ENCODE results near the gene TCOF1. TPM values are rescaled to one million over a fixed set of nuclear protein-coding genes. Genes with fewer than 3 reads are reported as not detected.

TCOF1 gene
- total RNA-seq, 1 donor from 2014 or later = 27.1 TPM

DNA sequence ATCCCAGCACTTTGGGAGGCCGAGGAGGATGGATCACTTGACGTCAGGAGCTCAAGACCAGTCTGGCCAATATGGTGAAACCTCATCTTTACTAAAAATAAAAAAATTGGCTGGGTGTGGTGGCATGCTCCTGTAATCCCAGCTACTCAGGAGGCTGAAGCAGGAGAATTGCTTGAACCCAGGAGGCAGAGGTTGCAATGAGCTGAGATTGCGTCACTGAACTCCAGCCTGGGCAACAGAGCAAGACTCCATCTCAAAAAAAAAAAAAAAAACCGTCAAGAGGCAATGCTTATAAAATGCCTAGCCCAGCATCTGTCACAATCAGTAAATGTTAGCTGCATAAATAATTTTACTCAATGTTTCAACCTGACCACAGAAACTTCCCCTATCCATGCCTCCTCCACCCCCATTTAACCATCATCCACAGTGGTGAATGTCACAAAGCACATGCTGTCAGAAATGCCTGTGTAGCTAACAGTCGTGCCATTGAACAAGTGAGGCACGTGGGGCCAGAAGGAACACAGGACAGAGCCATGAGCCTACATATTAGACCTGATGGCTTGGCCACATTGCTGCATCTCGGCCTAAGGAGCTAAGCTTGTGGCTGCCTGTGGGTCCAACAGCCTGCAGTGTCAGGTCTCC is 16.8 kb upstream of the TCOF1 start:
- no peak overlapping the region for H3K4me3 ChIP-seq
- H3K36me3 ChIP-seq = no peaks in the 10 kb centered on the region
- TF ChIP-seq, protein P1, sequence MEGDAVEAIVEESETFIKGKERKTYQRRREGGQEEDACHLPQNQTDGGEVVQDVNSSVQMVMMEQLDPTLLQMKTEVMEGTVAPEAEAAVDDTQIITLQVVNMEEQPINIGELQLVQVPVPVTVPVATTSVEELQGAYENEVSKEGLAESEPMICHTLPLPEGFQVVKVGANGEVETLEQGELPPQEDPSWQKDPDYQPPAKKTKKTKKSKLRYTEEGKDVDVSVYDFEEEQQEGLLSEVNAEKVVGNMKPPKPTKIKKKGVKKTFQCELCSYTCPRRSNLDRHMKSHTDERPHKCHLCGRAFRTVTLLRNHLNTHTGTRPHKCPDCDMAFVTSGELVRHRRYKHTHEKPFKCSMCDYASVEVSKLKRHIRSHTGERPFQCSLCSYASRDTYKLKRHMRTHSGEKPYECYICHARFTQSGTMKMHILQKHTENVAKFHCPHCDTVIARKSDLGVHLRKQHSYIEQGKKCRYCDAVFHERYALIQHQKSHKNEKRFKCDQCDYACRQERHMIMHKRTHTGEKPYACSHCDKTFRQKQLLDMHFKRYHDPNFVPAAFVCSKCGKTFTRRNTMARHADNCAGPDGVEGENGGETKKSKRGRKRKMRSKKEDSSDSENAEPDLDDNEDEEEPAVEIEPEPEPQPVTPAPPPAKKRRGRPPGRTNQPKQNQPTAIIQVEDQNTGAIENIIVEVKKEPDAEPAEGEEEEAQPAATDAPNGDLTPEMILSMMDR (IDR thresholded peaks at IDR 0.05) = no peak
- intact Hi-C loops (cut with DNase I) = no loop called here
- DNase-seq = no peak
- no peaks in the 10 kb centered on the region for H3K4me1 ChIP-seq
- no peaks in the 10 kb centered on the region for H3K27me3 ChIP-seq (ENCODE audit: low read depth)
- no peaks in the 10 kb centered on the region for H3K9me3 ChIP-seq
- no peak overlapping the region for H3K27ac ChIP-seq
- ATAC-seq = peak in 1 of 2 donors; percentile 19

DNA sequence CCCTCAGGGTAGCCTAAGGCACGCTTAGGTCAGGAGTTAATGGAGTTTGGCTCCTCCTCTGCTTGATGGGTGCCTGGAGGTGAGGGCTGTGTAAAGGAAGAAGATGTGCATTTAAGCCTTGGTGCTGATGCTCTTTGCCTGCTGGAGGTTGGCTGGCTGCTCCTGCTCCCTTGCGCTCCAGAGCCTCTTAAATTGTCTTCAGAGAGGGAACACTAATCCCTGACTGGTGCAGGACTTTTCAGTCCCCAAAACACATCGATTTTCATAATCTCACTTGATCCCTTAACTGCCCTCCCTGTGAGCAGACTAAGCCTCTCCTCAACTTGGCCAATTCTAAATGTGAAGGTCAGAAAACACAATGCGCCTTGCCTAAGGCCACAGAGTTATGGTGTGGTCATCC is 16.2 kb upstream of the TCOF1 start:
- intact Hi-C loops (cut with DNase I) = no loop called here
- Histone ChIP-seq H3K36me3 (no peaks in the 10 kb centered on the region), H3K4me1 (no peaks in the 10 kb centered on the region), H3K27ac (no peak overlapping the region), H3K4me3 (no peak overlapping the region), H3K27me3 (ENCODE audit: low read depth) (no peaks in the 10 kb centered on the region), H3K9me3 (no peaks in the 10 kb centered on the region)
- ATAC-seq (no peak), DNase-seq (no peak)
- TF ChIP-seq, protein P1 (IDR thresholded peaks at IDR 0.05) = no peak

DNA sequence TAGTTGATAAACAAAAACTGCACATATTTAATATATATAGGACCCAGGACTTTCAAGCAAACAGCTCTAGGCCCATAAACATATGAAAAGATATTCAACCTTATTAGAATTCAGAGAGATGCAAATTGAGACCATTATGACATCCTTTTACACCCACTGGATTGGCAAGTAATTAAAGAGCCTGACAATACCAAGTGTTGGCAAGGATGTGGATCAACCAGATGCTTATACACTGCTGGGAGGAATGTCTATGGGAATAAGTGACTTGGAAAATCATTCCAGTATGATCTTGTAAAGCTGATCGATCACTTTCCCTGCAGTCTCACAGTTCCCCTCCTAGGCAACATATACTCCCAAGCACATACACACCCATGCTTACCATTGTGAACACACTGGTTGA is 15.5 kb upstream of the TCOF1 start:
- ATAC-seq = no peak
- Histone ChIP-seq H3K4me3 (no peak overlapping the region), H3K9me3 (no peaks in the 10 kb centered on the region), H3K27ac (no peak overlapping the region), H3K36me3 (no peaks in the 10 kb centered on the region), H3K4me1 (no peaks in the 10 kb centered on the region), H3K27me3 (ENCODE audit: low read depth) (no peaks in the 10 kb centered on the region)
- no peak for DNase-seq
- TF ChIP-seq, protein P1 (IDR thresholded peaks at IDR 0.05) = no peak
- intact Hi-C loops (cut with DNase I) = no loop called here

DNA sequence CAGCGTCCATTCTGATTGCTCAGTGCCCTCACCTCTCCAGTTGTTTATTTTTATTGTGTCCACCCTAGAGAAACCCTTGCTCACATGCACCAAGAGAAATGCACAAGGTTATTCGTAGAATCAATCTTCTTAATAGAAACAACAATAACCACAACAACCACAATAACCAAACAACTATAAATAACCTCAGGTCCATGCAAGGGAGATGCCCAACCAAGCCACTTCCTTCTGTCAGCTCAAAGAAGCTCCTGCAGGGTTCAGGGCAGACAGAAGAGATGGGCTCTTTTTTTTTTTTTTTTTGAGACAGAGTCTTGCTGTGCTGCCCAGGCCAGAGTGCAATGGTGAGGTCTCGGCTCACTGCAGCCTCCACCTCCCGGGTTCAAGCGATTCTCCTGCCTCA is 14.9 kb upstream of the TCOF1 start:
- ATAC-seq = no peak
- H3K27ac ChIP-seq = no peak overlapping the region
- no peaks in the 10 kb centered on the region for H3K36me3 ChIP-seq
- H3K4me1 ChIP-seq = no peaks in the 10 kb centered on the region
- TF ChIP-seq, protein P1 (IDR thresholded peaks at IDR 0.05) = no peak
- DNase-seq = no peak
- intact Hi-C loops (cut with DNase I) = no loop called here
- H3K27me3 ChIP-seq (ENCODE audit: low read depth) = no peaks in the 10 kb centered on the region
- no peak overlapping the region for H3K4me3 ChIP-seq
- no peaks in the 10 kb centered on the region for H3K9me3 ChIP-seq

DNA sequence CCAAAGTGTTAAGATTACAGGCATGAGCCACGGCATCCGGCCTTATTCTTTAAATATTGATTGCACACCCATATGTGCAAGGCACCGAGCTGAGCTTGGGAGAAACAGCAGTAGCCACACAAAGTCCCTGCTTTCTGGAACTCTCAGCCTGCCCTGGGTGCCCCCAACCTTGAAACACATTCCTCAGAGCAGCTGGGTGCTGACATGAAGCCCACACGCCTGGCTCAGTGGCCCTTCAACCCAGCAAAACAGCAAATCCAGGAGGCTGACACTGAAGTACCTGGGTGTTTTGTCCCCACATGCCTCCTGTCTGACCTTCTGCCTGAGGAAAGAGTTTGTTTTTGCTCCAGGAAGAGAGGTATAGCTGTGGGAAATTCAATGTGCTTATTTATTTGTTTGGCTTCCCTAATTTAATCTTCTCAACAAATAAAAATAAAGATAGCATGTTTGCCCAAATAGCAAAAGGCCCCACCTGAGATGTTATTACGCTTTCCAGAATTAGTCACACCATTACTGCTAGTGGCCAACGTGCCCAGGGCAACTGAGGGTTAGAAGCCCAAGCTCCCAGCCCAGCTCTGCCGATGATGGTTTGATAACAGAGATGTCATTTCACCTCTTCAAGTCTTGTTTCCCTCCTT is 13.4 kb upstream of the TCOF1 start:
- ATAC-seq (no peak), DNase-seq (no peak)
- intact Hi-C loops (cut with DNase I) = no loop called here
- TF ChIP-seq, protein P1 (IDR thresholded peaks at IDR 0.05) = no peak
- Histone ChIP-seq H3K27ac (no peak overlapping the region), H3K4me1 (no peaks in the 10 kb centered on the region), H3K36me3 (no peaks in the 10 kb centered on the region), H3K4me3 (no peak overlapping the region), H3K9me3 (no peaks in the 10 kb centered on the region), H3K27me3 (ENCODE audit: low read depth) (no peaks in the 10 kb centered on the region)

Data from lower lobe of right lung (tissue), 2 donors.